ENCODE results near the gene RAPGEF6. TPM values are rescaled to one million over a fixed set of nuclear protein-coding genes. Genes with fewer than 3 reads are reported as not detected.
"Not testable (repeated sequence)": the region's sequence is repeated elsewhere in the genome, so short reads cannot be mapped to it uniquely, and the experiment has no call there.

The RAPGEF6 gene
- total RNA-seq, 3 donors from 2014 or later = 21.8 to 56.3 (median 31.5) TPM

- no peak for DNase-seq (ENCODE audit: low spot score in 2 of 2)
- no peak for TF ChIP-seq POLR2AphosphoS5 (IDR thresholded peaks at IDR 0.05)
- TF ChIP-seq POLR2A (IDR thresholded peaks at IDR 0.05) = no peak
- no peak for TF ChIP-seq CTCF (IDR thresholded peaks at IDR 0.05)
- intact Hi-C loops (cut with DNase I; ENCODE audit: low total_unique reads) = no loop called here
- Histone ChIP-seq H3K27ac (no peak overlapping the region), H3K36me3 (no peaks in the 10 kb centered on the region), H3K9me3 (no peaks in the 10 kb centered on the region), H3K27me3 (no peaks in the 10 kb centered on the region), H3K4me3 (no peak overlapping the region), H3K4me1 (no peaks in the 10 kb centered on the region)
Measured at GRCh38 chr5:131413605-131414559, 221.1 kb downstream of the RAPGEF6 start.

DNA sequence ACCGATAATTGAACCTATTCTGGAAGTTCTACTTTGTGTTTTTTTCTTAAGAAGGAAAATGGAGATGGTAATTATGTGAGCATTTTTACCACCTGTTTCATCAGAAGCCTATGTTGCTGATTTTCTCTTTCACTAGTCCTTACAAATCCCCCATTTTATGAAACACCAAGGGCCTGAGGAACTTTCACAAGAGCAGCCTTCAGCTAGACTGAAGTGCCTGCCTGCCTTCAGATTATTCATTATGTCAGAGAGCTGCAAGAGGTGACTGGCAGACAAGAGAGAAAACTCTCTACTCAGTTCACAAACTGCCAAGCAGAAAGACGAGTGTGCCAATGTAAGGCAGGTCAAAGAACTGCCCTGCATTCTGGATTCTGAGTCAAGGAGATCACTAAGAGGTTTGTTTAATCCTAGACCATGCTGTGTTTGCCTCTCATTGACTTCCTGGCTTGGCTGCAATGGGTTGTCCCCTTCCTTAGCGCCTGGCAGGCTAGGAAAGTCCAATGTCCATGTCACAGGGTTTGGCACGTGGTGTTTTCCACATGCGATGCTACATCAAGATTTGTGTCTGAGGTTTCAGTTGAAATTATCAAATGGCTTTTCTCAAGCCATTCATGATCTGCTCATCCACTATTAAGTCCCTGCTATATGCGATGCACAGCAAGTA, 227.9 kb downstream of the RAPGEF6 start:
- Histone ChIP-seq H3K4me1 (no peaks in the 10 kb centered on the region), H3K36me3 (no peaks in the 10 kb centered on the region), H3K27ac (no peak overlapping the region), H3K9me3 (peaks cover 0 to 12% of the 10 kb centered on the region in 2 donors), H3K27me3 (no peaks in the 10 kb centered on the region), H3K4me3 (no peak overlapping the region)
- no peak for DNase-seq (ENCODE audit: low spot score in 2 of 2)
- TF ChIP-seq POLR2A (IDR thresholded peaks at IDR 0.05) = no peak
- no peak for TF ChIP-seq POLR2AphosphoS5 (IDR thresholded peaks at IDR 0.05)
- TF ChIP-seq CTCF (IDR thresholded peaks at IDR 0.05) = no peak
- intact Hi-C loops (cut with DNase I; ENCODE audit: low total_unique reads) = no loop called here

DNA sequence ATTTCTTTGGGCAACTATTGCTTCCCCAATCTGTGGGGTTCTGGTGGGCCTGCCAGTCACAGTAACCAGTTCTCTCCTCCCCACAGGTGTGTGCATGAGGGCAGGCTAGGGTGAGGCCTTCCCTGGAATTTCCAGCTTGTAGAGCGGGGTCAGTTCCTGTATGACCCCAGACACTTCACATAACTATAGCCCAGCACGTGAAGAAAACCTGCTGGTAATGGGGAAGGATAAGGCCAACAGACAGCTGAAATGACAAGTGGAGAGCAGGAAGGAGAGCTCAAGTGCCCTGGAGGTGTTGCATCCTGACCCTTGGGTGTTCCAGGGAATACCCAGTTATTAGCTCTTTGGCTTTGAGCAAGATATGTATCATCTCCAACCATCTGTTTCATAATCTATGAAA, 229.0 kb downstream of the RAPGEF6 start:
- Histone ChIP-seq H3K9me3 (peaks cover 0 to 12% of the 10 kb centered on the region in 2 donors), H3K27ac (no peak overlapping the region), H3K4me1 (no peaks in the 10 kb centered on the region), H3K27me3 (no peaks in the 10 kb centered on the region), H3K36me3 (no peaks in the 10 kb centered on the region), H3K4me3 (no peak overlapping the region)
- TF ChIP-seq CTCF (IDR thresholded peaks at IDR 0.05) (no peak), POLR2A (IDR thresholded peaks at IDR 0.05) (no peak), POLR2AphosphoS5 (IDR thresholded peaks at IDR 0.05) (no peak)
- DNase-seq (ENCODE audit: low spot score in 2 of 2) = no peak
- intact Hi-C loops (cut with DNase I; ENCODE audit: low total_unique reads) = no loop called here

GRCh38 chr5:131405674-131406073, 229.4 kb downstream of the RAPGEF6 start:
- intact Hi-C loops (cut with DNase I; ENCODE audit: low total_unique reads) = no loop called here
- TF ChIP-seq CTCF (IDR thresholded peaks at IDR 0.05) = no peak
- no peak for TF ChIP-seq POLR2AphosphoS5 (IDR thresholded peaks at IDR 0.05)
- TF ChIP-seq POLR2A (IDR thresholded peaks at IDR 0.05) = no peak
- no peak for DNase-seq (ENCODE audit: low spot score in 2 of 2)
- Histone ChIP-seq H3K9me3 (peaks cover 0 to 12% of the 10 kb centered on the region in 2 donors), H3K27me3 (no peaks in the 10 kb centered on the region), H3K4me3 (no peak overlapping the region), H3K4me1 (no peaks in the 10 kb centered on the region), H3K27ac (no peak overlapping the region), H3K36me3 (no peaks in the 10 kb centered on the region)

GRCh38 chr5:131400585-131400984, 234.4 kb downstream of the RAPGEF6 start:
- Histone ChIP-seq H3K9me3 (peaks cover 0 to 12% of the 10 kb centered on the region in 2 donors), H3K36me3 (no peaks in the 10 kb centered on the region), H3K27me3 (no peaks in the 10 kb centered on the region), H3K4me1 (no peaks in the 10 kb centered on the region), H3K27ac (no peak overlapping the region), H3K4me3 (no peak overlapping the region)
- TF ChIP-seq POLR2AphosphoS5 (IDR thresholded peaks at IDR 0.05) (no peak), CTCF (IDR thresholded peaks at IDR 0.05) (no peak)
- DNase-seq (ENCODE audit: low spot score in 2 of 2) = no peak
- intact Hi-C loops (cut with DNase I; ENCODE audit: low total_unique reads) = no loop called here

- H3K27ac ChIP-seq; H3K27me3 ChIP-seq; intact Hi-C loops (cut with DNase I; ENCODE audit: low total_unique reads); DNase-seq (ENCODE audit: low spot score in 2 of 2); H3K36me3 ChIP-seq; H3K4me1 ChIP-seq; H3K4me3 ChIP-seq: not testable (repeated sequence)
- H3K9me3 ChIP-seq = peaks cover 0 to 12% of the 10 kb centered on the region in 2 donors
Measured at GRCh38 chr5:131399007-131399406, 236.0 kb downstream of the RAPGEF6 start.
